GM19035 (cell line): ENCODE results near the gene E2F1.
"Not testable (repeated sequence)": the region's sequence is repeated elsewhere in the genome, so short reads cannot be mapped to it uniquely, and the experiment has no call there.

Source experiments
- ATAC-seq: cut with Tn5 transposase; IDR thresholded peaks from one replicate; pipeline ENCODE4 v1.9.1; 2021; ENCODE audit not compliant: unreplicated experiment

Gene E2F1

GRCh38 chr20:33646191-33646590, 40.0 kb downstream of the E2F1 start:
- no peak for ATAC-seq

GRCh38 chr20:33645396-33645795, 40.8 kb downstream of the E2F1 start:
- ATAC-seq: no peak

GRCh38 chr20:33645072-33645358, 41.2 kb downstream of the E2F1 start:
- ATAC-seq: no peak

- ATAC-seq: no peak
Observed at GRCh38 chr20:33644313-33645071, 41.7 kb downstream of the E2F1 start.

GRCh38 chr20:33640287-33640686, 45.9 kb downstream of the E2F1 start:
- no peak for ATAC-seq

GRCh38 chr20:33636776-33637175, 49.4 kb downstream of the E2F1 start:
- no peak for ATAC-seq

GRCh38 chr20:33635341-33635740, 50.8 kb downstream of the E2F1 start:
- ATAC-seq: no peak

- not testable (repeated sequence) for ATAC-seq
Observed at GRCh38 chr20:33631910-33632309, 54.3 kb downstream of the E2F1 start.

- no peak for ATAC-seq
Observed at GRCh38 chr20:33630507-33630906, 55.7 kb downstream of the E2F1 start.

- ATAC-seq: no peak
Observed at GRCh38 chr20:33629979-33630378, 56.2 kb downstream of the E2F1 start.

- no peak for ATAC-seq
Observed at GRCh38 chr20:33629533-33629932, 56.7 kb downstream of the E2F1 start.

- ATAC-seq: no peak
Observed at GRCh38 chr20:33627577-33628216, 58.5 kb downstream of the E2F1 start.

GRCh38 chr20:33626190-33626589, 60.0 kb downstream of the E2F1 start:
- ATAC-seq: no peak
